Body of pancreas (tissue), 4 donors: ENCODE measurements around the gene CD33. TPM values are rescaled to one million over a fixed set of nuclear protein-coding genes. Genes with fewer than 3 reads are reported as not detected.

Source experiments
- ATAC-seq: fragments of 150-250 bp; one replicate; pipeline ENCODE4 v1.9.1; 2016
- DNase-seq, 4 donors: peaks; one replicate each; pipeline ENCODE4 v3.0.0-alpha.2; 2019
- H3K27ac ChIP-seq, 4 donors: fragments of 200-600 bp; sonication (generic); 1 replicate in 3 of 4; 2 replicates in 1 of 4; pipeline versions ENCODE4 v1.5.1 to v1.6.1; 2016 to 2019; ENCODE audit warnings: mild to moderate bottlenecking in 1 of 4, mixed read lengths in 1 of 4, moderate library complexity in 1 of 4
- H3K27me3 ChIP-seq, 2 donors: fragments of 200-600 bp; sonication (generic); one replicate each; pipeline ENCODE4 v1.6.0; 2016; ENCODE audit warnings: mild to moderate bottlenecking in 1 of 2
- H3K36me3 ChIP-seq, 2 donors: fragments of 200-600 bp; sonication (generic); replicated peaks in 1 of 2; 2 replicates each; pipeline ENCODE4 v1.5.1; 2016; ENCODE audit warnings: low read depth in 2 of 2; ENCODE audit not compliant: insufficient read depth in 1 of 2
- H3K4me1 ChIP-seq: fragments of 200-600 bp; sonication (generic); one replicate; pipeline ENCODE4 v1.6.0; 2016
- H3K4me3 ChIP-seq, 2 donors: fragments of 200-600 bp; sonication (generic); 1 replicate in 1 of 2; 2 replicates in 1 of 2; pipeline ENCODE4 v1.5.1; 2016 to 2019
- H3K9me3 ChIP-seq, 3 donors: fragments of 200-600 bp; sonication (generic); 1 replicate in 2 of 3; 2 replicates in 1 of 3; pipeline ENCODE4 v1.5.1; 2016
- POLR2A ChIP-seq, 3 donors: fragments of 450-650 bp; IDR thresholded peaks; one replicate each; pipeline ENCODE4 v1.6.1; 2016; ENCODE audit warnings: antibody characterized with exemption in 3 of 3, mild to moderate bottlenecking in 2 of 3
- WGBS, 2 donors: methylation state at CpG; one replicate each; pipeline ENCODE4 v1.1.5; 2017; 5-methylcytosine and 5-hydroxymethylcytosine counted together
- intact Hi-C: fragments of 100-400 bp; cut with DNase I; formaldehyde crosslinking; loops from one replicate; pipeline ENCODE4 v1.15.1; 2023
- total RNA-seq, 2 donors: library from RNA; depleted of rRNA; stranded (reverse); fragments of >200 nt; gene quantifications; one replicate each; pipeline ENCODE4 v1.1.0, GENCODE V29; 2016
- TF ChIP-seq, protein P1 (sequence below), 7 experiments: fragments of 450-650 bp in 4 of 7; fragments of 200-600 bp in 3 of 7; sonication (generic) in 3 of 7; IDR thresholded peaks; one replicate each; pipeline ENCODE4 v1.5.1; 2016 to 2019; ENCODE audit warnings: antibody characterized with exemption in 7 of 7

Gene CD33
- total RNA-seq, 2 donors from 2014 or later, result 1.3 TPM

DNA sequence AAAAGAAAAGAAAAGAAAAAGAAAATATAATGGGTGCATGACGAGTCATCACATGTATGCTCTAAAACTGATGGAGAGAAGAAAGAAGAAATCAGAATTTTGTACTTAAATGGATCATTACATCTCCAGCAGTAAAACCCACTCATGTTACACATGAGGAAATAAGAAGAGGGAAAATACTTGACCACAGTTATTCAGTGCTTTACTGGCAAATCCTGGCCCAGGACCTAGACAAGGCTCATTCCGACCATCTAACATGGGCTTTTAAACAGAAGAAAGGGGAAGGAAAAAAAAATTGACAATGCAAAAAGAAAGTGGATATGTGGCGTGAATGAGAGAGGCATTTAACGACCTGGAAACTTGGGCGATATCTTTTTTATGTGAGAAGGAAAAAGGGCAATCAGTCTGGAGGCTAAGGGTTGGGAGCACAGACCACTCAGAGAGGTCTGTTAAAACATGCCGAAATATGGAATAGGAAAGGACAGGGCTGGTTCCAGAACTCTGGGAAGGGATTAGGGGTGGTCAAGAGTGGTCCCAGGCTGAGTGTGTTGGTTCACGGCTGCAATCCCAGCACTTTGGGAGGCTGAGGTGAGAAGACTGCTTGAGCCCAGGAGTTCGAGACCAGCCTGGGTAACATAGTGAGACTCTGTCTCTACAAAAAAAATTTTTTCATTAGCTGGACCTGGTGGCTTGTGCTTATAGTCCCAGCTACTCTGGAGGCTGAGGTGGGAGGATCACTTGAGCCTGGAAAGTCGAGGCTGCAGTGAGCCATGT lies 27.6 kb downstream of the CD33 start:
- Histone ChIP-seq H3K27ac (no peak overlapping the region), H3K4me1 (no peaks in the 10 kb centered on the region), H3K27me3 (no peaks in the 10 kb centered on the region), H3K4me3 (no peak overlapping the region), H3K36me3 (no peaks in the 10 kb centered on the region), H3K9me3 (no peaks in the 10 kb centered on the region)
- intact Hi-C loops, result no loop called here
- 54 to 58% methylated on average over 9 of the region's 9 CpGs for WGBS, 2 donors
- no peak for ATAC-seq
- TF ChIP-seq, protein P1, sequence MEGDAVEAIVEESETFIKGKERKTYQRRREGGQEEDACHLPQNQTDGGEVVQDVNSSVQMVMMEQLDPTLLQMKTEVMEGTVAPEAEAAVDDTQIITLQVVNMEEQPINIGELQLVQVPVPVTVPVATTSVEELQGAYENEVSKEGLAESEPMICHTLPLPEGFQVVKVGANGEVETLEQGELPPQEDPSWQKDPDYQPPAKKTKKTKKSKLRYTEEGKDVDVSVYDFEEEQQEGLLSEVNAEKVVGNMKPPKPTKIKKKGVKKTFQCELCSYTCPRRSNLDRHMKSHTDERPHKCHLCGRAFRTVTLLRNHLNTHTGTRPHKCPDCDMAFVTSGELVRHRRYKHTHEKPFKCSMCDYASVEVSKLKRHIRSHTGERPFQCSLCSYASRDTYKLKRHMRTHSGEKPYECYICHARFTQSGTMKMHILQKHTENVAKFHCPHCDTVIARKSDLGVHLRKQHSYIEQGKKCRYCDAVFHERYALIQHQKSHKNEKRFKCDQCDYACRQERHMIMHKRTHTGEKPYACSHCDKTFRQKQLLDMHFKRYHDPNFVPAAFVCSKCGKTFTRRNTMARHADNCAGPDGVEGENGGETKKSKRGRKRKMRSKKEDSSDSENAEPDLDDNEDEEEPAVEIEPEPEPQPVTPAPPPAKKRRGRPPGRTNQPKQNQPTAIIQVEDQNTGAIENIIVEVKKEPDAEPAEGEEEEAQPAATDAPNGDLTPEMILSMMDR (IDR thresholded peaks at IDR 0.05), result no peak
- no peak for TF ChIP-seq POLR2A (IDR thresholded peaks at IDR 0.05)
- no peak for DNase-seq

DNA sequence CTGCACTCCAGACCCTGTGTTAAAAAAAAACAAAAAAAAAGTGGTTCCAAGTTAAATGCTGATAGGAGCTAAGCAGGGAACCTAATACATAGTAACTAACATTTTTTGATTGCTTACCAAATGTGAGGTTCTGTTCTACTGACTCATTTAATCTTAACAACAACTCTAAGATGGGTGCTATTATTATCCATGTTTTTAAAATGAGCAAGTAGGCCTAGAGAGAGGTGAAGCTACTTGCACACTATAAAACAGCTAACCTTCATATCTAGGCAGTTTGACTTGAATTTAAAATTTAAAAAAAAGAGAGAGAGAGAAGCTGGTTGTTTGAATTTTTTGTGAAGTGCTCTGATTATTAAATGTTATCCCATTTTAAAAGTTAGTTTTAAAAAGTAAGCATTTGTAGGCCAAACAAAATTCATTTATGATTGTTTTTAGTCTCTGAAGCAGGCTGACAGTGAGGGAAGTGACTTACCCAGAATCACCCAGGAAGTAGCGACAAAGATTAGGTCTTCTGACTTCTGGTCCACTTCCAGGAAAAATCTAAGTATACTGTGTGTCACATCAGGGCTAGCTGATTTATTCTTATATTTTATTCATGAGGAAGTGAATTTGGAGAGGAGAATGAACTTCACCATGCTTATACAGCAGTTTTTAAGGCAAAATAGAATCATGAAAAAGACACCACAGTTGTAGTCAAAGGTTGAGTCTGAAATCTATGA lies 28.4 kb downstream of the CD33 start:
- no peak for TF ChIP-seq POLR2A (IDR thresholded peaks at IDR 0.05)
- TF ChIP-seq, protein P1 (IDR thresholded peaks at IDR 0.05), result no peak
- Histone ChIP-seq H3K4me3 (no peak overlapping the region), H3K27ac (no peak overlapping the region), H3K27me3 (no peaks in the 10 kb centered on the region), H3K4me1 (no peaks in the 10 kb centered on the region), H3K9me3 (no peaks in the 10 kb centered on the region), H3K36me3 (no peaks in the 10 kb centered on the region)
- no peak for DNase-seq
- intact Hi-C loops, result no loop called here
- no peak for ATAC-seq
- 76 to 86% methylated on average over 1 of the region's 1 CpG for whole genome bisulfite sequencing, 2 donors

DNA sequence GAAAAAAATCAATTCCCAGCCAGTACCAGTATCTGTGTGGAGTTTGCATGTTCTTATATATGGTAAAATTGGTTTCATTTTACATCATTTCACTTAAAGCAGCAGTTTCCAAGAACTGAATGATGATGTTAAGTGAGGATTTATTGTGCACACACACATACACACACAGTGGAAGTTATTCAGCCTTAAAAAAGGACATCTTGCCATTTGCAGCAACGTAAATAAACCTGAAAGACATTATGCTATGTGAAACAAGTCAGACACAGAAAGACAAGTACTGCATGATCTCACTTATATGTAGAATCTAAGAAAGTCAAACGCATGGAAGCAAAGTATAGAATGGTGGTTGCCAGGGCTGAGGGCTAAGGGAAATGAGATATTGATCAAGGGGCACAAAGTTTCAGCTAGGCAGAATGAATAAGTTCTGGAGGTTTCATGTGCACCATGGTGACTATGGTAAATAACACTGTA lies 31.3 kb downstream of the CD33 start:
- Histone ChIP-seq H3K9me3 (no peaks in the 10 kb centered on the region), H3K27me3 (no peaks in the 10 kb centered on the region), H3K27ac (no peak overlapping the region), H3K36me3 (no peaks in the 10 kb centered on the region), H3K4me1 (no peaks in the 10 kb centered on the region), H3K4me3 (no peak overlapping the region)
- no peak for ATAC-seq
- intact Hi-C loops, result no loop called here
- TF ChIP-seq POLR2A (IDR thresholded peaks at IDR 0.05), result no peak
- TF ChIP-seq, protein P1 (IDR thresholded peaks at IDR 0.05), result no peak
- WGBS, 2 donors, result 32 to 45% methylated on average over 2 of the region's 2 CpGs
- DNase-seq, result no peak

DNA sequence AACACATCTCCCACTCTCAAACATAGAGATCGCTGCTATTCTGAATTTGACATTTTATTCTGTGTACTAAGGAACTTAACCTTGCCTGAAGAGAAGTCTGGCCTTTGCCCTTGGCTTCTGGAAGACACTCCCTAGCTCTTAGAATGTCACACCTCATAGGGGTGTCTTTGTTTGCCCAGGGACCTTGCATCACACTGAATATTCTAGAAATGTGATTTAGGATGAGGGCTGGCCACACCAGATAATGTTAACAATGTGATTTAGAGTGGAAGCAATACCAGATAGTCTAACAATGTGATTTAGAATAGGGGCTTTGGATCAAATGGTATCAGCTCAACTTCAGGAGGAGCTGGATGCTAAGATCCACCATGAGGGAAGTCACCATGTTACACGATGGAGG lies 32.6 kb downstream of the CD33 start:
- WGBS, 2 donors, result 50% methylated on average over 2 of the region's 2 CpGs
- H3K4me1 ChIP-seq, result no peaks in the 10 kb centered on the region
- intact Hi-C loops, result no loop called here
- H3K27ac ChIP-seq, result no peak overlapping the region
- no peak for ATAC-seq
- TF ChIP-seq POLR2A (IDR thresholded peaks at IDR 0.05), result no peak
- no peak for DNase-seq
- H3K4me3 ChIP-seq, result no peak overlapping the region
- H3K27me3 ChIP-seq, result no peaks in the 10 kb centered on the region
- H3K36me3 ChIP-seq, result no peaks in the 10 kb centered on the region
- H3K9me3 ChIP-seq, result no peaks in the 10 kb centered on the region
